ENCODE measurements around the gene SPRR2E.
"Not testable (repeated sequence)": the region's sequence is repeated elsewhere in the genome, so short reads cannot be mapped to it uniquely, and the experiment has no call there.

The SPRR2E gene

DNA sequence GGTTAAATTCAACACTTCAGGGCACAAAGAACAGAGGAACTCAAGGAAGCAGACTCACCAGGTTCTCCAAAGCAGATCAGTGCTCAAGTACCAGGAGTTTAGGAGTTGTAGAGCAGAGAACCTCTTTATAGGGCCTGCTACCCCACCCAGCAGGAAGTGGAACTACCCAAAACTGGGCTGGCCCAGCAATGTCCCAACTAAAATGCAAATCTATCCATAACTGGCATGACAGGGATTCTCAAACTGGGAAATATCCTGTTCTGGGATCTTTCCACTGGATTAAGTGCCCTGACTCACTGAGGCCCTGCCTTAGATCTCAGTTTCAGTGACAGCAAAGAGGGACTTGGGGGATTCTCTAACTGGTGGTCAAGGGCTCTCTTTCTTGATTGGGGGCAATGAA is at the start of gene SPRR2E:
TSS of gene SPRR2E (minus strand) at position 101 of the 400 bp plus-strand sequence. CDS start 775 bp downstream, outside the sequence.
- DNase-seq: no peak

DNA sequence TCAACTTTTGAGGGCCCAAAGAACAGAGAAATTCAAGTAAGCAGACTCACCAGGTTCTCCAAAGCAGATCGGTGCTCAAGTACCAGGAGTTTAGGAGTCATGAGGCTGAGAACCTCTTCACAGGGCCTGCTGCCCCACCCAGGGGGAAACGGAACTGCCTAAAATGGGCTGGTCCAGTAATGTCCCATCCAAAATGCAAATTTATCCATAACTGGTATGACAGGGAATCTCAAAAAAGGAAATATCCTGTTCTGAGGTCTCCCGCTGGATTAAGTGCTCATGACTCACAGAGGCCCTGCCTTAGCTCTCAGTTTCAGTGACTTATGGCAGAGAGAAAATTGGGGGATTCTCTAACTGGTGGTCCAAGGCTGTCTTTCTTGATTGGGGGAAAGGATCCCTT is 47.1 kb upstream of the SPRR2E start:
- DNase-seq: no peak

DNA sequence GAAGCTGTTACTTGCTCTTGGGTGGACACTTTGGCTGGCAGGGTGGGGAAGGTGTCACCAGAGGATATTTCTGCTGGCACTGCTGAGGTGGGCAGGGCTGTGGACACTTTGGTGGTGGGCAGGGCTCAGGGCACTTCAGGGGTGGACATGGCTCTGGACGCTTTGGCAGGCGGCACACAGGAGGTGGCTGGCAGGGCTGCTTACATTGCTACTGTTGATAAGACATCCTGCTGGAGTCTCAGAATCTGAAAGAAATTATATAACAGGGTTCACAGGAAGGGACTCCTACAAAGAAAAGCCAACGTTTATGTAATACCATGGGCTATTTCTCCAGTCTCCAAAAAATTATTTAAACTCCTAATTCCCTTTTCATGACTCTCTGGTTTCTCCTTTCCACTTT is 46.2 kb upstream of the SPRR2E start:
- no peak for DNase-seq

DNA sequence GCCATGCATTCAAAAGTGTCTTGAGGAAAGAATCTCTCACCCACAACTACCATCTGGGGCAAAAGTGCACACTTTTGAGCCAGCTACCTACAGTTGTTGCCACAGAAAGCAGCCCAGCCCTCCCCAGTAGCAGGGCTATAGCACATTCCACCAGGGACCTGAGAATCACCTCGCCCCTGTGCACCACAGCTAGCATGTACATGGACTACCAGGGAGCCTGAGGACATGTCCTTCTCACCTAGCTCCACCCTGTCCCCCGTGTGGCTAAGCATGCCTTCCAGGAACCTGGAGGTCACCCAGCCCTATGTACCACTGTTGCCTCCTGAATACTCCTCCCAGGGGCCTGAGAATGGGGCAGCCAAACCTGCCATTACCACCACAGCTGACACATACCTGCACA is 39.4 kb upstream of the SPRR2E start:
- DNase-seq: no peak

DNA sequence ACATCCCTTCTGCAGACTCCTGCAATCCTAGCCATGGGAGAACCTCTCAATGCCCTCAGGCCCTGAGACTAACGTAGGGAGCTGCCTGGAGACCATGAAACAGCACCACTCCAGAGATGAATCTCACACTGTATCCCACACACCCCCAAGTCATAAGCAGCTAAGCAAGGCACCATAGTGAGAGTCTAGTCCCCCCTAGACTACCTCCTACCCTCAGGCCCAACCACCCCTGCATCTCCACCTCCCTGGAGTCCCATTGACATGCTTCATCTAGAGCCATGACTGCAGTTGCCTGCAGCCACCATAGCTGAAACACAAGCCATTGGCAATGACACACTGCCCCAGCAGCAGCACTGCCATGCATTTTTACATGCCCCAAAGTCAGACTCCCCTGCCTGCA is 38.9 kb upstream of the SPRR2E start:
- no peak for DNase-seq

DNA sequence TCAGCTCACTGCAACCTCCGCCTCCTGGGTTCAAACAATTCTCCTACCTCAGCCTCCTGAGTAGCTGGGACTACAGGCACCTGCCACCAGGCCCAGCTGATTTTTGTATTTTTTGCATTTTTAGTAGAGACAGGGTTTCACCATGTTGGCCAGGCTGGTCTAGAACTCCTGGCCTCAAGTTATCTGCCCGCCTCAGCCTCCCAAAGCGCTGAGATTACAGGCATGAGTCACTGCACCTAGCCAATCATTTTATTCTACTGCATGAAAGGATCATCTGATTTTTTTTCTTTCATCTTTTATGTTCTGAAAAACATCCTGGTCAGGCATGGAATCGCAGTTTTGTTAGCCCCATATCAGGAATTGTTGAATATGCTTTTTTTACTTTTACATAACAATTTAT is 34.4 kb upstream of the SPRR2E start:
- DNase-seq: not testable (repeated sequence)

DNA sequence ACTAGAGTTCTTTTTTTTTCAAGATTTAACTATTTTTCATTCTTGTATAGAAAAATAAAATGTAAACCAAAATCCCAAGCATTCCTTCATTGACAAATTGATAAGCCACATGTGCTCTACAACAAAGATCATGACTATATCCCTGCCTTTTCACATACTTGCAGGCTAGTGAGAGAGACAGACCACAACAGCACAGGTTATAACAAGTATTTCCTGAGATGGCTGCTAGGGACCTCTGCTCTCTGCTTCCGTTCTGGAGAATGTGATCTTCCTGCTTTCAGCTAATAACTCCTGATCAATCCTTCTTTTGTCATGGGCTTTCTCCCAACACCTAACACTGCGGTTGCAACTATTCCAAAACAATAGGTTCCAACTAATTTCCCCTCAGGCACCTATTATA is 33.0 kb upstream of the SPRR2E start:
- no peak for DNase-seq

DNA sequence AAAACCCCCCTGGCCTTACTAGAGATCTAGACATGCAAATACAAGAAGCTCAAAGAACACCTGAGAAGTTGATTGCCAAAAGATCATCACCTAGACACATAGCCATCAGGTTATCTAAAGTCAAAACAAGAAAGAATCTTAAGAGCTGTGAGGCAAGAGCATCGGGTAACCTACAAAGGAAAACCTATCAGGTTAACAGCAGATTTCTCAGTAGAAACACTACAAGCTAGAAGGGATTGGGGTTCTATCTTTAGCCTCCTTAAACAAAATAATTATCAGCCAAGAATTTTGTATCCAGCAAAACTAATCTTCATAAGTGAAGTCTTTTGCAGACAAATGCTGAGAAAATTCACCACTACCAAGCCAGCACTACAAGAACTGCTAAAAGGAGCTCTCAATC is 31.2 kb upstream of the SPRR2E start:
- DNase-seq: no peak

DNA sequence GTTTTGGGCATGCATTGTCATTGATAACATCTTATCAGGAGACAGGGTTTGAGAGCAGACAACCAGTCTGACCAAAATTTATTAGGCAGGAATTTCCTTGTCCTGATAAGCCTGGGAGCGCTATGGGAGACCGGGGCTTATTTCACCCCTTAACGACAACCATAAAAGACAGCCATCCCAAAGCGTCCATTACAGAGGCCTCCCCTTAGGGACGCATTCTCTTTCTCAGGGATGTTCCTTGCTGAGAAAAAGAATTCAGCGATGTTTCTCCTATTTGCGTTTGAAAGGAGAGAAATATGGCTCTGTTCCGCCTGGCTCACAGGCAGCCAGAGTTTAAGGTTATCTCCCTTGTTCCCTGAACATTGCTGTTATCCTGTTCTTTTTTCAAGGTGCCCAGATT is 29.5 kb upstream of the SPRR2E start:
- DNase-seq: not testable (repeated sequence)

DNA sequence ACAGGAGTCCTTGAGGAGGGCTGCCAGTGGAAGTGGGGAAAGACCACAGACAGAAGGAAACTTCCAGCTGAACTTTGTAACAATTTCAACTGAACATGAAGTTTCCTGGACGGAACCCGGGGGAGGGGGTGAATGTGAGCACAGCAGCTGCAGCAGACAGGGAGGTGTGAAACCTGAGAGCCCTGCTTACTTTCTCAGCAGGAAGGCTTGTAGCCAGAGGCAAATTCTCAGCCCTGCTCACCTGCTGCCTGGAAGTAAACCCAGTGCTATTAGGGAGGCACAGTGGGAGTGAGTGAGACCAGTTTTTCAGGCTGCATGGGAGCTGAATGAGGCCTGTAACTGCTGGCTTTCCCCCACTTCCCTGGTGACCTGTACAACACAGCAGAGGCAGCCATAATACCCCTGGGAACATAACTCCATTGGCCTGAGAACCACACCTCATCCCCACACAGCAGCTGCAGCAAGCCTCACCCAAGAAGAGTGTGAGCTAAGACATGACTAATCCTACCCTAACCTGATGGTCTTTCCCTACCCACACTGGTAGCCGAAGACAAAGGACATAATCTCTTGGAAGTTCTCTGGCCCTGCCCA is 28.6 kb upstream of the SPRR2E start:
- no peak for DNase-seq

DNA sequence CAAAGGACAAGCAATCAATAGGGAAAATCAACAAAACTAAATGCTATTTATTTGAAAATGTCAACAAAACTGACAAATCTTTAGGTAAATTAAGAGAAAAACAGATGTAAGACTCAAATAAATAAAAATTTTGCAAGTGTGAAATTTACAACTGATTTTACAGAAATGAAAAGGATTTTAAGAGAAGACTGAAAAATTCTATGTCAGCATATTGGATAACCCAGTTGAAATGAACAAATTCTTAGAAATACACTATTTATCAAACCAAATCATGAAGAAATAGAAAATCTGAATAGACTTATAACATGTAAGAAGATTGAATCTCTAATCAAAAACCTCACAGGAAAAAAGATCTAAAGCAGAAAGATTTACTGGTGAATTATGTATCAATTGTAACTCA is 26.6 kb upstream of the SPRR2E start:
- DNase-seq: no peak

DNA sequence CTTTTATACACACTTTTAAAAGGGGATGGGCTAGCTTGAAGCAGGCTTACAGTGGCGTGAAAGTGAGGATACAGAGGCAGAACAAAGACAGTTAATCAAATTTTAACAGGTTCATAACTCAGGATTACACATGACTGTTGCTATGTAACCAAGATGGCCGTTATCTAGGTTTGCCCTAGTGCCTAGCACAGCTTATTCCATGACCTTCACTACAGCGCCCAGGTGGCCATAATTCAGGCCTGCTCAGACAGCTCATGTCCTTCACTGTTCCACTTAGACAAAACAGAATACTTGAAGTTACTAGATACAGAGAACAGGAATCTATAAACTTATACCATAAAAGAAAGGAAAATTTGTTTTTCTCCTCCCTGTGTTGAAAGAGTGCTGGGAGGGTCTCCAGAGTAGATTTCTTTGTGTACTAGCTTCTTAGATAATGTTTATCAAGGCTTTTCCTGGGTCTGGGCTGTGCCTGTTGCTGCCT is 25.2 kb upstream of the SPRR2E start:
- DNase-seq: no peak

DNA sequence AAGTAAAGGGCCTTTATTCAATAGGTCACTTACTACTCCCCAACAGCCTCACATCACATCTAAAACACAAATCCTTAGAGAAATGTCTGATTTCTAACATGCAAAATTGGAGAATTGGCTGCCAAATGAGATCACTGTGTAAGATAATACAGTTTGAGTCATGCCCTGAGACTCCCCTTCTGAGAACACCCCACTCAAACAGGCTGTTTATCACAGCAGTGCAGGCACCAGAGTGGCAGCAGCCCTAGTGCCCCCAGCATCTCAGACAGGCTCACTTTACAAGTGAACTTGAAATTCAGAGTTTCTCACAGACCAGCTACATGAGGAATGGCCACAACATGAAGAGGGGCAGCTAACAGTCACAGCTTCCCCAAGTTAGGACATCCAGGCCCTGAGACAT is 20.9 kb upstream of the SPRR2E start:
- not testable (repeated sequence) for DNase-seq

DNA sequence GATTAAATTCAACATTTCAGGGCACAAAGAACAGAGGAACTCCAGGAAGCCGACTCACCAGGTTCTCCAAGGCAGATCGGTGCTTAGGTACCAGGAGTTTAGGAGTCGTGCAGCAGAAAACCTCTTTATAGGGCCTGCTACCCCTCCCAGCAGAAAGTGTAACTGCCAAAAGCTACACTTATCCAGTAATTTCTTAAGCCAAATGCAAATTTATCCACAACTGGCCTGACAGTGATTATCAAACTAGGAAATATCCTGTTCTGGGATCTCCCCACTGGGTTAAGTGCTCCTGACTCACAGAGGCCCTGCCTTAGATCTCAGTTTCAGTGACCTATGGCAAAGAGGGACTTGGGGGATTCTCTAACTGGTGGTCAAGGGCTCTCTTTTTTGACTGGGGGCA is 19.1 kb upstream of the SPRR2E start, which contains the start of gene SPRR2F:
TSS of gene SPRR2F (minus strand) at position 101 of the 400 bp plus-strand sequence. CDS start 783 bp downstream, outside the sequence.
- DNase-seq: no peak

DNA sequence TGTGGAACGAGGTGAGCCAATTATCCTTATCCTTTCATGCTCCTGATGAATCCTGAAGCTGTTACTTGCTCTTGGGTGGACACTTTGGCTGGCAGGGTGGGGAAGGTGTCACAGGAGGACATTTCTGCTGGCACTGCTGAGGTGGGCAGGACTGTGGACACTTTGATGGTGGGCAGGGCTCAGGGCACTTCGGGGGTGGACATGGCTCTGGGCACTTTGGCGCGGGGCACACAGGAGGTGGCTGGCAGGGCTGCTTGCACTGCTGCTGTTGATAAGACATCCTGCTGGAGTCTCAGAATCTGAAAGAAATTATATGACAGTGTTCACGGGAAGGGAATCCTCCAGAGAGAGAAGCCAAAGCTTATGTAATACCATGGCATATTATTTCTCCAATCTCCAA is 18.1 kb upstream of the SPRR2E start:
- not testable (repeated sequence) for DNase-seq

DNA sequence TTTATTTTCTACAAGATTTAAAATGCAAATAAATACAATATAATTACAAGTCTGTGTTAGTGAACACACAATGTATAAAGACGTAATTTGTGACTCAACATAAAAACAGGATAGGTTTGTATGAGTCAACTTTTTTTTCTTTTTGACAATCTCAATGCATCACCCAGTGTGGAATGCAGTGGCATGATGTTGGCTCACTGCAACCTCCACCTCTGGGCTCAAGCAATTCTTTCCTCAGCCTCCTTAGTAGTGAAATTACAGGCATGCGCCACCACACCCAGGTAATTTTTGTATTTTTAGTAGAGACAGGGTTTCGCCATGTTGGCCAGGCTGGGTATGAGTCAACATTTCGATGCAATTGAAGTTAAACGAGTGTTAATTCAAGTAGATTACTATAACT is 5.9 kb upstream of the SPRR2E start:
- no peak for DNase-seq

DNA sequence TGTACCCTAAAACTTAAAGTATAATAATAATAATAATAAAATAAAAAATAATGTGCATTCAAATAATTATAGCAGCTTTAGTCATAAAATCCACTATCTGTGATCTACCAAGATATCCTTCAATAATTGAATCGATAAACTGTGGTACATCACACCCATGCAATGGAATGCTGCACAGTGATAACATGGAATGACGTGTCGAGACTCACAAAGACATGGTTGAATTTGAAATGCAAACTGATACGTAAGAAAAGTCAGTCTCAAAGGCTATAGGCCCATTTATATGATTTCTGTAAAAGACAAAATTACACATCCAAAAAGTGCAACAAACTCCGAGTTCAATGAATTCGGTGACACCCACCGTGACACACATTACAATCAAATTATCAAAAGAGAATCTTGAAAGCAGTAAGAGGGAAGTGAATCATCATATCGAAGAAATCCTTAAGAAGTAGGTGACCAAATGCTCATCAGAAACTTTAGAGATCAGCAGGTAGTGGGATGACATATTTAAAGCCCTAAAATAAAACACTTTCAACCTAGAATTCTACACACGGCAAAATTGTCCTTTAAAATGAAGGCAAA is 5.2 kb upstream of the SPRR2E start:
- DNase-seq: no peak

DNA sequence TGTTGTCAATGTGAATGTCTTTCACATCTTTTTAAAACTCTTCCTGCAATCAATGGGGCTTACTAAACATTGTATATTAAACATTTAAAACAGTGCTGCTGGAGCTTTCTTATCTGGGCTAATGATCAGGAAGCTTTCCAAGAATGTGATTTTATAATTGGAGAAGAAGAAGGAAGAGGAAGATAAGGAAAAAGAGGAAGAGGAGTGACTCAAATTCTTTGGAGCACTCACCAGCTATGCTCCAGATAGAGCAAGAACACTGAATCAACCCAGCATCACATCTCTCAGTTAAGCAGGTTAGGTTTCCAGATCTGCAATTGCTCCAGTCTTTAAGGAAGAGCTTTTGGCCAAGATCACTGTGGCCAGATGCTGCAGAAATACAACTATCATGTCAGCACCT is 1.4 kb upstream of the SPRR2E start:
- DNase-seq: no peak

DNA sequence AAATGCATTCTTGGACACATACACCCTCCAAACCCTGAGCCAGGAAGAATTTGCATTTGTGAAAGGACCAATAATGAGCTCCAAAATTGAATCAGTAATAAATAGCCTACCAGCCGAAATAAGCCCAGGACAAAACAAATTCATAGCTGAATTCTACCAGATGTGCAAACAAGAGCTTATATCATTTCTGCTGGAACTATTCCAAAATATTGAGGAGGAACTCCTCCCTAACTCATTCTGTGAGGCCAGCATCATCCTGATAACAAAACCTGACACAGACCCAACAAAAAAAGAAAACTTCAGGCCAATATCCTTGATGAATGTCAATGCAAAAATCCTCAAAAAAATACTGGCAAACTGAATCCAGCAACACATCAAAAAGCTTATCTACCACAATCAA is 6.7 kb downstream of the SPRR2E start:
- no peak for DNase-seq

DNA sequence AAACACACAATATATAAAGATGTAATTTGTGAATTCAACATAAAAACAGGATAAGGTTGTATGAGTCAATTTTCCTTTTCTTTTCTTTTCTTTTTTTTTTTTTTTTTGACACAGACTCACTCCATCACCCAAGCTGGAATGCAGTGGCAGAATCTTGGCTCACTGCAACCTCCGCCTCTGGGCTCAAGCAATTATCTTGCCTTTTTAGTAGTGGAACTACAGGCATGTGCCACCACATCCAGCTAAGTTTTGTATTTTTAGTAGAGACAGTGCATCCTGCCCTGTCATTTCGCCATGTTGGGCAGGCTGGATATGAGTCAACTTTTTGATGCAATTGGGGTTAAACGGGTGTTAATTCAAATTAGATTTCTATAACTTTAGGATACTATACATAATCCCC is 12.6 kb downstream of the SPRR2E start:
- no peak for DNase-seq

DNA sequence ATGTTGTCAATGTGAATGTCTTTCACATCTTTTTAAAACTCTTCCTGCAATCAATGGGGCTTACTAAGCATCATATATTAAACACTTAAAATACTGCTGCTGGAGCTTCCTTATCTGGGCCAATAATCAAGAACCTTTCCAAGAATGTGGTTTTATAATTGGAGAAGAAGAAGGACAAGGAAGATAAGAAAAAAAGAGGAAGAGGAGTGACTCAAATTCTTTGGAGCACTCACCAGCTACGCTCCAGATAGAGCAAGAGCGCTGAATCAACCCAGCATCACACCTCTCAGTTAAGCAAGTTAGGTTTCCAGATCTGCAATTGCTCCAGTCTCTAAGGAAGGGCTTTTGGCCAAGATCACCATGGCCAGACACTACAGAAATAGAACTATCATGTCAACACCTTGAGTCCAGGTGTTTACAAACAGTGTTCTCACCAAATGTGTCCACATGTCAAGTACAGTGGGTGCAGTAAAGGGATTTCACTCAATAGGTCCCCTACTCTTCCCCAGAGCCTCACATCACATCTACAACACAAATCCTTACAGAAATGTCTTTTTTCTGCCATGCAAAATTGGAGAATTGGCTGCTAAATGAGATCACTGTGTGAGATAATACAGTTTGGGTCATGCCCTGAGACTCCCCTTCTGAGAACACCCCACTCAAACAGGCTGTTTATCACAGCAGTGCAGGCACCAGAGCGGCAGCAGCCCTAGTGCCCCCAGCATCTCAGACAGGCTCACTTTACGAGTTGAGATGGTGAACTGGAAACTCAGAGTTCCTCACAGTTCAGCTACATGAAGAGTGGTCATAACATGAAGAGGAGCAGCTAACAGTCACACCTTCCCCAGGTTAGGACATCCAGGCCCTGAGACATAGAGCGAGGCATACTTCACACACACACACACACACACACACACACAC is 21.3 kb downstream of the SPRR2E start:
- no peak for DNase-seq

DNA sequence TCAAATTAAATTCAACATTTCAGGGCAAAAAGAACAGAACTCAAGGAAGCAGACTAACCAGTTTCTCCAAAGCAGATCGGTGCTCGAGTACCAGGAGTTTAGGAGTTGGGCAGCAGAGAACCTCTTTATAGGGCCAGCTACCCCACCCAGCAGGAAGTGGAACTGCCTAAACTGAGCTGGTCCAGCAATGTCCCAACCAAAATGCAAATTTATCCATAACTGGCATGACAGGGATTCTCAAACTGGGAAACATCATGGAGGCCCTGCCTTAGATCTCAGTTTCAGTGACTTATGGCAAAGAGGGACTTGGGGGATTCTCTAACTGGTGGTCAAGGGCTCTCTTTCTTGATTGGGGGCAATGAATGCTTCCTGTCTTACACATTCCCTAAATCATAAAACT is 22.8 kb downstream of the SPRR2E start, which contains the start of gene SPRR2B:
TSS of gene SPRR2B (minus strand) at position 101 of the 400 bp plus-strand sequence. CDS start 772 bp downstream, outside the sequence.
- no peak for DNase-seq

DNA sequence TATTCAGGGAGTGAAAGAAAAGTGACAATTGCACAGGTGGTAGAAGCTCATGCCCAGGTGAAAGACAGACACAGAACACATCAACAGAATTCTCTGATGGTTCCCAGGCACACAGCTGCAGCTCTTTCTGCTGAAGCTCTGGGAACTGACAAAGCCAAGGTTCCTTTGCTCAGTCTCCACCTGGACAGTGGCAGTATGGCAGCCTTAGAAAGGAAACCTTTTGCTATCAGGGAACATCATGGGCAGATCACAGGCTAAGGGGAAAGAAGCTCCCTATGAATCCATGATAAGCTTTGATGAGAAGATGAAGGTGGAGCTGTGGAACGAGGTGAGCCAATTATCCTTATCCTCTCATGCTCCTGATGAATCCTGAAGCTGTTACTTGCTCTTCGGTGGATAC is 24.1 kb downstream of the SPRR2E start:
- no peak for DNase-seq

All from GDM1 (cell line).